IMR-90 (cell line): ENCODE measurements around the gene WDR43. TPM values are rescaled to one million over a fixed set of nuclear protein-coding genes. Genes with fewer than 3 reads are reported as not detected.

ENCODE experiments used
- ATAC-seq: fragments of 200-7000 bp; cut with Tn5 transposase; 2 replicates; pipeline ENCODE4 v1.9.1; 2020; ENCODE audit warnings: low read depth, mild to moderate bottlenecking, moderate library complexity
- BruUV-seq: library from RNA; stranded (reverse); fragments of 400-500 nt; replicated peaks from 2 replicates; lab custom pipeline; 2021; lab: Mats Ljungman, UMichigan
- CTCF ChIA-PET: fragments of 300-600 bp; formaldehyde crosslinking; extraction: SDS; loops from one replicate; lab custom pipeline; 2021; ENCODE audit warnings: antibody characterized with exemption; lab: Yijun Ruan, JAX
- POLR2A ChIA-PET: fragments of 300-600 bp; sonication (Branson Sonifier 250); formaldehyde crosslinking; loops from one replicate; lab custom pipeline; 2022; ENCODE audit warnings: antibody characterized with exemption; ENCODE audit not compliant: unreplicated experiment; lab: Charles Lee
- DNase-seq: peaks from one replicate; pipeline ENCODE4 v3.0.0; 2013
- H2AFZ ChIP-seq: replicated peaks from 2 replicates; pipeline ENCODE3; 2013; ENCODE audit warnings: low read length, mild to moderate bottlenecking; ENCODE audit not compliant: poor library complexity
- H2AK5ac ChIP-seq: 2 replicates; pipeline ENCODE4 v1.6.1; 2013; ENCODE audit warnings: low read depth, low read length, inconsistent platforms
- H2AK9ac ChIP-seq: replicated peaks from 2 replicates; pipeline ENCODE3; 2013; ENCODE audit warnings: mild to moderate bottlenecking, low read depth, low read length, moderate library complexity; ENCODE audit not compliant: poor library complexity
- H2BK120ac ChIP-seq: 2 replicates; pipeline ENCODE4 v1.6.1; 2013; ENCODE audit warnings: low read depth, low read length, inconsistent platforms
- H2BK15ac ChIP-seq: 3 replicates; pipeline ENCODE4 v1.6.1; 2013; ENCODE audit warnings: low read depth, low read length, inconsistent platforms
- H2BK20ac ChIP-seq: 2 replicates; pipeline ENCODE4 v1.6.1; 2013; ENCODE audit warnings: low read depth, mild to moderate bottlenecking, inconsistent platforms, low read length, moderate library complexity
- H2BK5ac ChIP-seq: 2 replicates; pipeline ENCODE4 v1.6.1; 2013; ENCODE audit warnings: mild to moderate bottlenecking, low read depth, low read length, inconsistent platforms; ENCODE audit not compliant: poor library complexity, severe bottlenecking
- H3K14ac ChIP-seq: replicated peaks from 2 replicates; pipeline ENCODE4 v1.6.1; 2013; ENCODE audit warnings: low read depth, low read length, inconsistent platforms
- H3K18ac ChIP-seq: 2 replicates; pipeline ENCODE4 v1.6.1; 2013; ENCODE audit warnings: low read depth, low read length, control low read depth
- H3K23ac ChIP-seq: 2 replicates; pipeline ENCODE4 v1.6.1; 2013; ENCODE audit warnings: low read depth, low read length, inconsistent platforms
- H3K27ac ChIP-seq: 2 replicates; pipeline ENCODE4 v1.5.1; 2013; ENCODE audit warnings: mild to moderate bottlenecking, control low read depth, low read length; ENCODE audit not compliant: insufficient read depth
- H3K27me3 ChIP-seq: 2 replicates; pipeline ENCODE4 v1.6.1; 2013; ENCODE audit warnings: low read length; ENCODE audit not compliant: control insufficient read depth, insufficient read depth
- H3K36me3 ChIP-seq: 2 replicates; pipeline ENCODE4 v1.6.1; 2013; ENCODE audit warnings: low read length, mixed read lengths; ENCODE audit not compliant: control insufficient read depth, insufficient read depth
- H3K4ac ChIP-seq: 2 replicates; pipeline ENCODE4 v1.6.1; 2013; ENCODE audit warnings: low read depth, low read length, inconsistent platforms
- H3K4me1 ChIP-seq: 2 replicates; pipeline ENCODE4 v1.6.1; 2013; ENCODE audit warnings: low read length, mixed read lengths; ENCODE audit not compliant: control insufficient read depth, insufficient read depth
- H3K4me2 ChIP-seq: 2 replicates; pipeline ENCODE4 v1.6.1; 2013; ENCODE audit warnings: low read depth, mild to moderate bottlenecking, control low read depth, low read length, moderate library complexity
- H3K4me3 ChIP-seq: 2 replicates; pipeline ENCODE4 v1.5.1; 2013; ENCODE audit warnings: low read depth, mild to moderate bottlenecking, control low read depth, low read length, moderate library complexity; ENCODE audit not compliant: insufficient read depth
- H3K56ac ChIP-seq: 2 replicates; pipeline ENCODE4 v1.6.1; 2013; ENCODE audit warnings: low read length, inconsistent platforms; ENCODE audit not compliant: insufficient read depth; ENCODE audit errors: extremely low read depth
- H3K79me1 ChIP-seq, 2 experiments: 2 replicates each; pipeline ENCODE4 v1.6.1; 2013; ENCODE audit warnings: low read length in 2 of 2, inconsistent platforms in 1 of 2, low read depth in 1 of 2
- H3K9ac ChIP-seq: 2 replicates; pipeline ENCODE4 v1.6.1; 2013; ENCODE audit warnings: low read depth, low read length, control low read depth
- H3K9me1 ChIP-seq: 2 replicates; pipeline ENCODE4 v1.6.1; 2013; ENCODE audit warnings: low read length, inconsistent platforms; ENCODE audit not compliant: insufficient read depth
- H3K9me3 ChIP-seq: 2 replicates; pipeline ENCODE4 v1.6.1; 2013; ENCODE audit warnings: low read length; ENCODE audit not compliant: control insufficient read depth, insufficient read depth
- H4K20me1 ChIP-seq: 2 replicates; pipeline ENCODE4 v1.6.1; 2013; ENCODE audit warnings: low read length, inconsistent platforms; ENCODE audit not compliant: insufficient read depth
- H4K5ac ChIP-seq: 2 replicates; pipeline ENCODE4 v1.6.1; 2013; ENCODE audit warnings: mild to moderate bottlenecking, low read depth, low read length, control low read depth
- H4K8ac ChIP-seq, 2 experiments: 2 replicates each; pipeline ENCODE4 v1.6.1; 2013; ENCODE audit warnings: low read depth in 2 of 2, low read length in 2 of 2, control low read depth in 1 of 2, inconsistent platforms in 1 of 2
- H4K91ac ChIP-seq: 2 replicates; pipeline ENCODE4 v1.6.1; 2013; ENCODE audit warnings: low read depth, low read length, inconsistent platforms; ENCODE audit not compliant: insufficient read depth
- BHLHE40 ChIP-seq: fragments of 150-350 bp; IDR thresholded peaks from 2 replicates; pipeline ENCODE4 v1.6.1; 2016; ENCODE audit warnings: mild to moderate bottlenecking, low read depth, low read length
- ELK1 ChIP-seq: fragments of 150-350 bp; IDR thresholded peaks from 2 replicates; pipeline ENCODE4 v1.6.1; 2016; ENCODE audit warnings: low read depth, mild to moderate bottlenecking, low read length, moderate library complexity, borderline replicate concordance
- MAFK ChIP-seq: IDR thresholded peaks from 2 replicates; pipeline ENCODE4 v1.6.1; 2012; ENCODE audit warnings: low read depth, low read length, improper control_type of control experiment
- NFE2L2 ChIP-seq: fragments of 150-350 bp; IDR thresholded peaks from 2 replicates; pipeline ENCODE4 v1.6.1; 2016; ENCODE audit warnings: low read depth, mild to moderate bottlenecking, low read length
- RAD21 ChIP-seq: IDR thresholded peaks from 2 replicates; pipeline ENCODE4 v1.6.1; 2012; ENCODE audit warnings: low read length, improper control_type of control experiment
- USF2 ChIP-seq: fragments of 150-350 bp; IDR thresholded peaks from 2 replicates; pipeline ENCODE4 v1.6.1; 2017; ENCODE audit warnings: mild to moderate bottlenecking, antibody characterized with exemption, low read length, low read depth
- WGBS, 2 experiments: methylation state at CpG; one replicate each; pipeline versions ENCODE4 v1.1.5 to v1.1.7; 2013; ENCODE audit warnings: missing lambda C conversion rate in 2 of 2; ENCODE audit not compliant: insufficient read length in 1 of 2; ENCODE audit errors: extremely low coverage in 2 of 2; 5-methylcytosine and 5-hydroxymethylcytosine counted together
- dilution Hi-C: fragments of 300-500 bp; cut with HindIII; formaldehyde crosslinking; loops from one replicate; pipeline ENCODE4 v1.14.3; 2018; ENCODE audit warnings: low sequenced_read_pairs; ENCODE audit not compliant: unreplicated experiment
- in situ Hi-C: fragments of 300-500 bp; cut with MboI; formaldehyde crosslinking; loops from 3 replicates; pipeline ENCODE4 v1.14.3; 2019; ENCODE audit warnings: low sequenced_read_pairs, inconsistent platforms, mixed read lengths
- intact Hi-C: fragments of 100-400 bp; cut with micrococcal nuclease; formaldehyde crosslinking; loops from 2 replicates; pipeline ENCODE4 v1.10.0; 2022
- polyA plus RNA-seq, 3 experiments: library from polyadenylated mRNA; depleted of rRNA; stranded (reverse); fragments of >200 nt; gene quantifications; 2 replicates each; pipeline ENCODE4 v1.2.3, GENCODE V29; 2012; ENCODE audit warnings: low replicate concordance in 1 of 3
- total RNA-seq: library from RNA; depleted of rRNA; stranded (reverse); fragments of >200 nt; gene quantifications from 2 replicates; pipeline ENCODE4 v1.2.3, GENCODE V29; 2012

Gene WDR43
- total and polyA plus RNA-seq, 2 of the 4 experiments (the other 2 are of a cell fraction) = 40.3 to 300 TPM

- H3K56ac ChIP-seq = no peak overlapping the region
- DNase-seq (no peak), ATAC-seq (no peak)
- no peaks in the 10 kb centered on the region for H3K36me3 ChIP-seq
- intact Hi-C loops (loop anchor here (5.0 kb wide), 1 partner anchor 133 kb away; no protein-coding TSS in a partner anchor), dilution Hi-C loops (no loop called here), in situ Hi-C loops (no loop called here)
- peaks cover 14% of the 10 kb centered on the region for H3K9me1 ChIP-seq
- no peak overlapping the region for H3K4me2 ChIP-seq
- H2AK5ac ChIP-seq = 0 out of 2 replicates have a peak overlapping the region, but pooled peaks have one; percentile 12
- H3K27ac ChIP-seq = no peak overlapping the region
- no peaks in the 10 kb centered on the region; the same call in 1 of the 2 replicates for H3K27me3 ChIP-seq
- no peak overlapping the region for H4K8ac ChIP-seq
- no peak overlapping the region for H3K23ac ChIP-seq
- H3K9me3 ChIP-seq = no peaks in the 10 kb centered on the region
- no peaks in the 10 kb centered on the region for H4K20me1 ChIP-seq
- POLR2A ChIA-PET = no interaction called here
- no peak overlapping the region for H2BK5ac ChIP-seq
- H3K4me3 ChIP-seq = no peak overlapping the region
- H2BK15ac ChIP-seq = no peak overlapping the region
- CTCF ChIA-PET = interaction anchor here (0.9 to 1.3 kb wide), 2 partner anchors 84 to 174 kb away, joined by 3 read pairs; no protein-coding TSS in a partner anchor
- no peak overlapping the region for H4K91ac ChIP-seq
- no peak overlapping the region for H2BK20ac ChIP-seq
- no peak overlapping the region for H4K5ac ChIP-seq
- peak overlapping the region; percentile 28 for H2AK9ac ChIP-seq
- H2AFZ ChIP-seq = no peak overlapping the region
- WGBS, 2 experiments = 90% methylated on average over 9 of the region's 13 CpGs; no CpG with 5 or more reads in 1 of the 2 experiments
- no peak overlapping the region for H2BK120ac ChIP-seq
- no peak overlapping the region for H3K4ac ChIP-seq
- no peaks in the 10 kb centered on the region for H3K79me1 ChIP-seq
- no TSS peak for BruUV-seq
- no peak overlapping the region for H3K18ac ChIP-seq
- no peak for TF ChIP-seq USF2
- TF ChIP-seq ELK1 = no peak
- TF ChIP-seq BHLHE40 = no peak
- TF ChIP-seq MAFK = no peak
- no peak for TF ChIP-seq NFE2L2
- no peak for TF ChIP-seq RAD21
- no peak overlapping the region for H3K9ac ChIP-seq
- no peak overlapping the region for H3K14ac ChIP-seq
- H3K4me1 ChIP-seq = peaks cover 20% of the 10 kb centered on the region
Measured at GRCh38 chr2:28979576-28980366, 85.3 kb downstream of the WDR43 start.
